ENCODE measurements around the gene GAL3ST3.

DNA sequence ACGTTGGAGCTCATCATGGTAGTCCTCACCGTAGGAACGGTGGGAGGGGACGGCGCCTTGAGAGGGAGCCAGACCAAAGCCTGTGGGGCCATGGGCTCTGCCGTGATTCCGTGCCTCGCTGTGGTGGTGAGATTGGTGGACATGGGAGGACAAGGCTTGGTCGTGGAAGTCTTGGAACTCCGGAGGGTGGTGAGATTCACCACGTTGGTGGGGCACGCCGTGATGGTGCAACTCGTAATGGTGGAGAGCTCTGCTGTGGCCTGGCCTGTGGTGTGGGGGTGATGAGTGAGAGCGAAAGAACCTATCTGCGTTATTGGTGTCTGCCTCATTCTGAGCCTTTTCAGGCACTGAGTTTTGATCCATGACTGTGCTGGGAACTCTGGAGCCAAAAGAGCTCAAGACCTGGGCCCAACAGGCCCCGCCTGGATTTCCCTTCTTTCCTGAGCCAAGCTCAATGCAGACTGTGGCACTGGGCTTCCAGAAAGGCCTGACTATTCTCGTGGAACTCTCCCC is 22.9 kb downstream of the GAL3ST3 start, which contains the start of gene CATSPER1:
- TF ChIP-seq CTCF (conservative IDR thresholded peaks at IDR 0.05; ENCODE audit: low read depth in 2 of 2) (no peak), EZH2phosphoT487 (IDR thresholded peaks at IDR 0.05; ENCODE audit: unreplicated experiment) (no peak)
